ENCODE results near the gene CALML5.

GRCh38 chr10:5523796-5524574 lies 24.6 kb upstream of the CALML5 start:
- TF ChIP-seq EZH2phosphoT487 (IDR thresholded peaks at IDR 0.05; ENCODE audit: borderline replicate concordance, low read depth) = no peak
- TF ChIP-seq REST (IDR thresholded peaks at IDR 0.05; ENCODE audit: low read depth, low read length) = no peak
- TF ChIP-seq, protein P1, sequence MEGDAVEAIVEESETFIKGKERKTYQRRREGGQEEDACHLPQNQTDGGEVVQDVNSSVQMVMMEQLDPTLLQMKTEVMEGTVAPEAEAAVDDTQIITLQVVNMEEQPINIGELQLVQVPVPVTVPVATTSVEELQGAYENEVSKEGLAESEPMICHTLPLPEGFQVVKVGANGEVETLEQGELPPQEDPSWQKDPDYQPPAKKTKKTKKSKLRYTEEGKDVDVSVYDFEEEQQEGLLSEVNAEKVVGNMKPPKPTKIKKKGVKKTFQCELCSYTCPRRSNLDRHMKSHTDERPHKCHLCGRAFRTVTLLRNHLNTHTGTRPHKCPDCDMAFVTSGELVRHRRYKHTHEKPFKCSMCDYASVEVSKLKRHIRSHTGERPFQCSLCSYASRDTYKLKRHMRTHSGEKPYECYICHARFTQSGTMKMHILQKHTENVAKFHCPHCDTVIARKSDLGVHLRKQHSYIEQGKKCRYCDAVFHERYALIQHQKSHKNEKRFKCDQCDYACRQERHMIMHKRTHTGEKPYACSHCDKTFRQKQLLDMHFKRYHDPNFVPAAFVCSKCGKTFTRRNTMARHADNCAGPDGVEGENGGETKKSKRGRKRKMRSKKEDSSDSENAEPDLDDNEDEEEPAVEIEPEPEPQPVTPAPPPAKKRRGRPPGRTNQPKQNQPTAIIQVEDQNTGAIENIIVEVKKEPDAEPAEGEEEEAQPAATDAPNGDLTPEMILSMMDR (IDR thresholded peaks at IDR 0.05) = no peak
- TF ChIP-seq TAF1 (IDR thresholded peaks at IDR 0.05; ENCODE audit: borderline replicate concordance, low read depth, low read length) = no peak
- no peak for TF ChIP-seq EP300 (IDR thresholded peaks at IDR 0.05; ENCODE audit: borderline replicate concordance in 1 of 2, low read depth in 1 of 2, low read length in 1 of 2)
- TF ChIP-seq SMC3 (IDR thresholded peaks at IDR 0.05; ENCODE audit: low read depth, low read length) = no peak
- TF ChIP-seq CHD2 (IDR thresholded peaks at IDR 0.05; ENCODE audit: low read length, partially characterized antibody) = no peak
- no peak for TF ChIP-seq YY1 (IDR thresholded peaks at IDR 0.05; ENCODE audit: low read depth)
- TF ChIP-seq GATA2 (CRISPR knock-in tag; IDR thresholded peaks at IDR 0.05) = no peak
- no peak for TF ChIP-seq JUND (IDR thresholded peaks at IDR 0.05)
- TF ChIP-seq NFIC (IDR thresholded peaks at IDR 0.05; ENCODE audit: borderline replicate concordance) = no peak
- TF ChIP-seq TCF12 (IDR thresholded peaks at IDR 0.05) = no peak

All from SK-N-SH (cell line).